HepG2 (cell line): Measurements from ENCODE around the gene MAPK9. TPM values are rescaled to one million over a fixed set of nuclear protein-coding genes. Genes with fewer than 3 reads are reported as not detected.
A peak's percentile ranks its signal among the peaks of the same experiment; 100 is the strongest.

Experiments used
- ELK4 ChIP-seq: sonication (generic); formaldehyde crosslinking; IDR thresholded peaks from 2 replicates; pipeline ENCODE4 v1.9.0; 2021; ENCODE audit warnings: missing genetic modification reagents, borderline replicate concordance
- ESRRA ChIP-seq: sonication (generic); formaldehyde crosslinking; IDR thresholded peaks from 2 replicates; pipeline ENCODE4 v1.5.1; 2020; ENCODE audit warnings: mild to moderate bottlenecking, low read depth, missing genetic modification reagents
- ETV5 ChIP-seq: IDR thresholded peaks from 2 replicates; pipeline ENCODE4 v1.6.1; 2018; ENCODE audit warnings: missing biosample characterization, missing genetic modification reagents, inconsistent platforms, borderline replicate concordance
- HDAC1 ChIP-seq: sonication (generic); formaldehyde crosslinking; IDR thresholded peaks from 2 replicates; pipeline ENCODE4 v1.5.1; 2020; ENCODE audit warnings: mild to moderate bottlenecking, missing genetic modification reagents
- IKZF5 ChIP-seq: IDR thresholded peaks from 2 replicates; pipeline ENCODE4 v1.6.1; 2018; ENCODE audit warnings: missing genetic modification reagents, mild to moderate bottlenecking, missing compliant biosample characterization
- MAFK ChIP-seq, 2 experiments: IDR thresholded peaks in 1 of 2; conservative IDR thresholded peaks in 1 of 2; 2 replicates each; pipeline ENCODE4 v1.6.1; 2011; ENCODE audit warnings: improper control_type of control experiment in 2 of 2, low read length in 2 of 2
- MAZ ChIP-seq, 2 experiments: sonication (generic) in 1 of 2; formaldehyde crosslinking in 1 of 2; IDR thresholded peaks; 2 replicates each; pipeline versions ENCODE4 v1.5.0 to v1.6.1; 2012 to 2020; ENCODE audit warnings: low read depth in 2 of 2, mild to moderate bottlenecking in 2 of 2, borderline replicate concordance in 1 of 2, improper control_type of control experiment in 1 of 2, low read length in 1 of 2, missing genetic modification reagents in 1 of 2, moderate library complexity in 1 of 2
- NR2F1 ChIP-seq, 2 experiments: fragments of 450-650 bp in 1 of 2; formaldehyde crosslinking in 1 of 2; IDR thresholded peaks; 2 replicates each; pipeline versions ENCODE4 v1.5.0 to v1.6.1; 2016 to 2020; ENCODE audit warnings: mild to moderate bottlenecking in 1 of 2, missing compliant biosample characterization in 1 of 2, missing genetic modification reagents in 1 of 2, moderate library complexity in 1 of 2
- PBX3 ChIP-seq: sonication (generic); formaldehyde crosslinking; IDR thresholded peaks from 2 replicates; pipeline ENCODE4 v1.8.1; 2023; ENCODE audit warnings: missing genetic modification reagents, inconsistent platforms, borderline replicate concordance
- RXRB ChIP-seq: IDR thresholded peaks from 2 replicates; pipeline ENCODE4 v1.6.1; 2016; ENCODE audit warnings: borderline replicate concordance, missing genetic modification reagents, missing compliant biosample characterization
- SALL1 ChIP-seq: sonication (generic); formaldehyde crosslinking; IDR thresholded peaks from 2 replicates; pipeline ENCODE4 v1.8.0; 2022; ENCODE audit warnings: mild to moderate bottlenecking, missing genetic modification reagents
- SIX1 ChIP-seq: sonication (generic); formaldehyde crosslinking; IDR thresholded peaks from 2 replicates; pipeline ENCODE4 v1.4.0; 2020; ENCODE audit warnings: missing genetic modification reagents, borderline replicate concordance
- TBL1XR1 ChIP-seq: fragments of 150-350 bp; IDR thresholded peaks from 2 replicates; pipeline ENCODE4 v1.6.1; 2014; ENCODE audit warnings: borderline replicate concordance, low read length; ENCODE audit not compliant: partially characterized antibody
- ZNF24 ChIP-seq: fragments of 450-650 bp; IDR thresholded peaks from 2 replicates; pipeline ENCODE4 v1.6.1; 2017; ENCODE audit warnings: antibody characterized with exemption, mild to moderate bottlenecking
- ZNF296 ChIP-seq: sonication (generic); formaldehyde crosslinking; conservative IDR thresholded peaks from 2 replicates; pipeline ENCODE4 v1.5.0; 2020; ENCODE audit warnings: mild to moderate bottlenecking, missing genetic modification reagents
- ZNF446 ChIP-seq: sonication (generic); formaldehyde crosslinking; IDR thresholded peaks from 2 replicates; pipeline ENCODE4 v1.5.0; 2020; ENCODE audit warnings: mild to moderate bottlenecking, missing genetic modification reagents
- ZNF451 ChIP-seq: sonication (generic); formaldehyde crosslinking; IDR thresholded peaks from 2 replicates; pipeline ENCODE4 v1.5.0; 2020; ENCODE audit warnings: mild to moderate bottlenecking, missing genetic modification reagents
- ZNF687 ChIP-seq: sonication (generic); formaldehyde crosslinking; IDR thresholded peaks from 2 replicates; pipeline ENCODE4 v1.5.1; 2020; ENCODE audit warnings: mild to moderate bottlenecking, missing genetic modification reagents, moderate library complexity
- ZSCAN21 ChIP-seq: sonication (generic); formaldehyde crosslinking; IDR thresholded peaks from 2 replicates; pipeline ENCODE4 v1.8.0; 2022; ENCODE audit warnings: mild to moderate bottlenecking, missing genetic modification reagents, moderate library complexity, borderline replicate concordance
- polyA plus RNA-seq, 8 experiments: library from polyadenylated mRNA; depleted of rRNA in 3 of 8; stranded (reverse) in 7 of 8; unstranded in 1 of 8; fragments of >200 nt; fragmentation: Illumina TruSeq in 4 of 8; extraction: Trizol in 4 of 8; gene quantifications; 2 replicates each; pipeline versions ENCODE4 v1.2.1 to v1.2.3, GENCODE V29; 2011 to 2016; ENCODE audit warnings: low read depth in 4 of 8, missing spikeins in 1 of 8, mixed read lengths in 1 of 8; ENCODE audit not compliant: insufficient read depth in 1 of 8
- total RNA-seq, 5 experiments: library from RNA; depleted of rRNA; stranded (reverse); fragments of >200 nt; fragmentation: Illumina TruSeq; extraction: Trizol; gene quantifications; 2 replicates each; pipeline ENCODE4 v1.2.3, GENCODE V29; 2016; ENCODE audit warnings: low read depth in 1 of 5

The MAPK9 gene
- total and polyA plus RNA-seq, 2 of the 13 experiments (the other 11 are each of a cell fraction or from before 2014, with no cell fraction given), result 30.1 to 56.1 TPM

GRCh38 chr5:180194410-180195345 lies 97.2 kb downstream of the MAPK9 start (continued):
- TF ChIP-seq ELK4, result no peak
- no peak for TF ChIP-seq ZNF296 (CRISPR knock-in tag)
- no peak for TF ChIP-seq ZSCAN21 (CRISPR knock-in tag)
- TF ChIP-seq TBL1XR1, result no peak
- TF ChIP-seq SIX1 (CRISPR knock-in tag), result no peak
- TF ChIP-seq ZNF24, result no peak
- no peak for TF ChIP-seq IKZF5 (CRISPR knock-in tag)
- TF ChIP-seq ZNF451 (CRISPR knock-in tag), result no peak
- 0 out of 4 replicates have a peak, but pooled peaks of 1 of the 2 experiments have one; percentile 42 for TF ChIP-seq NR2F1 (CRISPR knock-in tag; IDR thresholded peaks at IDR 0.05)
- peak; percentile 46; the same call in 1 of the 2 replicates for TF ChIP-seq ZNF687 (CRISPR knock-in tag)
- no peak for TF ChIP-seq SALL1 (CRISPR knock-in tag)
- TF ChIP-seq ESRRA (CRISPR knock-in tag), result 0 out of 2 replicates have a peak, but pooled peaks have one; percentile 43
- no peak for TF ChIP-seq MAZ (IDR thresholded peaks at IDR 0.05; ENCODE audit: borderline replicate concordance, low read depth, low read length)
- no peak for TF ChIP-seq MAZ (CRISPR knock-in tag; IDR thresholded peaks at IDR 0.05; ENCODE audit: low read depth)
- no peak for TF ChIP-seq PBX3 (CRISPR knock-in tag)
- TF ChIP-seq RXRB (CRISPR knock-in tag), result no peak
- no peak for TF ChIP-seq ZNF446
- TF ChIP-seq ETV5 (CRISPR knock-in tag), result no peak
- TF ChIP-seq HDAC1 (CRISPR knock-in tag), result peak; percentile 42; the same call in 1 of the 2 replicates
- TF ChIP-seq MAFK (conservative IDR thresholded peaks at IDR 0.05 in 1 of 2, IDR thresholded peaks at IDR 0.05 in 1 of 2; ENCODE audit: low read length in 2 of 2), result no peak
